HG03060 (cell line): ENCODE results near the gene KIZ.

ENCODE experiments used
- ATAC-seq: cut with Tn5 transposase; IDR thresholded peaks from one replicate; pipeline ENCODE4 v1.9.1; 2021; ENCODE audit warnings: low read depth, moderate number of reproducible peaks; ENCODE audit not compliant: unreplicated experiment

The KIZ gene

GRCh38 chr20:21173485-21173884 lies 47.6 kb downstream of the KIZ start:
- ATAC-seq, result no peak

DNA sequence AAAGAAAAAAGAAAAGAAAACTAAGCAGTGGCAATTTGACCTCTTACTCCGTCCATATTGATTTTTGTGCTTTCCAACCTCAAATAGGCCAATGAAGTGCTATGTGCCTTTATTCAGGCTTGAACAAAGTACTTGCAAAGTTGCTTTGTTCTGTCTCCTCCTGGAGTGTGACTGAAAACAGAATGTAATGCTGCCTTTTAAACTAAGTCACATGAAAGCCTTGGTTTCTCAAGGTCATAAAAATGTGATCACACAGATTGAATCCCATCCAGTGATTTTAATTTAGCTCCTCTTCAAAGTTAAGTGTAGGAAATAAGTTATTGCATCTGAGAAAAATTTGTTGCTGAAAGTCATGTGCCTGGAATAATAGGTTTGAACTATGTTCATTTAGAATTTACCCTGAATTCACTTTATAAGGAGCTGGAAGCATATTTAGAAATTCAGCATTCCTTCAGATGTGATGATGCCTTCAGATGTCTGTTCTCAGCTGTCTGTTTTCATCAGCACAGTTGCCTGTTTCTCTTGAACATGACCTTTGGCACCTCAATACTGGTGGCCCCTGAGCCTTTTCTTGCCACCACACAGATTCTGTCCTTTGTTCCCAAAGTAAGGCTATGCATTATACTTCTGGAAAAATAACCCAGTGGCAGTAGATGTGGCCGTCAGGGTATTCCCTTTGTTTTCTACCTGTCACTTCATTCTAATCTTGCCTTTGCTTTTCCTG lies 48.8 kb downstream of the KIZ start:
- no peak for ATAC-seq

- no peak for ATAC-seq
Measured at GRCh38 chr20:21175433-21175832, 49.6 kb downstream of the KIZ start.

DNA sequence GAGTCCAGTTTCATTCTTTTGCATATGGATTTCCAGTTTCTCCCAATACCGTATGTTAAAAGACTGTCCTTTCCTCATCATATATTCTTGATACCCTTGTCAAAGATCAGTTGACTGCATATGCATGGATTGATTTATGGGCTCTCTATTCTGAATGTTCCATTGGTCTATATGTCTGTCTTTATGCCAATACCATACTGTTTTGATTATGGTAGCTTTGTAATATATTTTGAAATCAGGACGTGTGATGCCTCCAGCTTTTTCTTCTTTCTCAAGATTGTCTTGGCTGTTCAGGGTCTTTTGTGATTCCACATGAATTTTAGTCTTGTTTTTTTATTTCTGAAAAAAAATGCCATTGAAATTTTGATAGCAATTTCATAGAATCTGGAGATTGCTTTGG lies 51.9 kb downstream of the KIZ start:
- ATAC-seq, result no peak

DNA sequence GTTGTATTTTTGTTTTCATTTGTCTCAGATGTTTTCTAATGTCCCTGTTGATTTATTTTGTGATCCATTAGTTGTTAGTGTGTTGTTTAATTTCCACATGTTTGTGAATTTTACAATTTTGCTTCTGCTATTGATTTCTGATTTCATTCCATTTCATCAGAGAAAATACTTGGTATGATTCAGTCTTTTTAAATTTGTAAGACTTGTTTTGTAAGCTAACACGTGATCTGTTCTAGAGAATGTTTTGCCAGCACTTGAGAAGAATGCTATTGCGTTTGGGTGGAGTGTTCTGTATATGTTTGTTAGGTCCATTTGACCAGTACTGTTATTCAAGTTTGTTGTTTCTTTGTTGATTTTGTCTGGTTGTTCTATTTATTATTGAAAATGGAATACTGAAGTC lies 53.9 kb downstream of the KIZ start:
- no peak for ATAC-seq

DNA sequence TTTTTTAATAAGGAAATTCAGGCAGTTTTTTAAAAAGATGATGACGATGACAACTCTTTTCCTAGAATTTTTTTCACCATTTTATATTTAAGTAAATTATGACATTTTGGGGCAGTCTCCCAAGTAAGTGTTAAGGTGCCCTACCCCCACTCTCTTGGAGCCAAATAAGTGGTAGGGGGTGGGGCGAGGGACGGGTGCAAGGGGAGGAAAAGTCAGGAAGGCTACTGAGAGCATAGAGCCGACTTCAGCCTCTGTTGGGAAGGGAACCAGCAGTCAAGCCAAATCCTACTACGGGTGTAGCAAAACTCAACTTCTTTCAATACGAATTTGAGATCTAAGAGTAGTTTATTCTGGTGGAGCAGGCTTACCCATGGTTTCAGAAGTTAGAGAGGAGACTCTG lies 54.4 kb downstream of the KIZ start:
- ATAC-seq, result no peak

- no peak for ATAC-seq
Measured at GRCh38 chr20:21181028-21181427, 55.1 kb downstream of the KIZ start.

DNA sequence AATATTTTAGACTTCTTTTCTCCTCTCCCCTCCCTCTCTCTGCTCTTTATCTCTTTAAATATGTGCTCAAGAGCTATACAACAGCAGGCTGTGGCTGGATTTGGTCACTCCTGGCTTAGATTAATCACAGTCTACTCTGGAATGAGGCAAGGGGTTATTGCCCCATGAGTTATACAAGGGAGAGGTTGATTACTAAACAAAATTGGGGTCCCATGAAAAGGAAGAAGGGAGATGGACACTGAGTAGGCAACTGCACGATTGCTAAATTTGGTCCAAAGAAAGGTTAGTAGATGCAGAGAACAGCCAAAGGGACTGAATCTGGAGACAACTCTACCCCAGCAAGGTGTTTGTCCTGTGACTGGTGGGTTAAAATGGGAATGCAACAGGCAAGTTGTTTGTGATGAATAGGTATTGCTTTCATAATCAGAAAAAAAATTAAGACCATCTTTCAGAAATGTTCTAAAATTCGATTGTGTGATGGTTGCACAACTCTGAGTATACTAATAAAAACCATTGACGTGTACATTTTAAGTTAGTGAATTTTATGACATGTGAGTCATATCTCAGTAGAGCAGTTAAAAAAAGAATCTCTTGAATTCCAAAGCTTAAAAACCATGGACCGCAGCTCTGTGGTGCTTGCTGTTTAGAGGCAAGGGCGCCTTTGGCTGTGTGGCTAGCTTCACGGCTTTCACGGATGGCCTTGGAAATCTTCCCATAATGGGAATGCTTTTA lies 57.1 kb downstream of the KIZ start:
- no peak for ATAC-seq

DNA sequence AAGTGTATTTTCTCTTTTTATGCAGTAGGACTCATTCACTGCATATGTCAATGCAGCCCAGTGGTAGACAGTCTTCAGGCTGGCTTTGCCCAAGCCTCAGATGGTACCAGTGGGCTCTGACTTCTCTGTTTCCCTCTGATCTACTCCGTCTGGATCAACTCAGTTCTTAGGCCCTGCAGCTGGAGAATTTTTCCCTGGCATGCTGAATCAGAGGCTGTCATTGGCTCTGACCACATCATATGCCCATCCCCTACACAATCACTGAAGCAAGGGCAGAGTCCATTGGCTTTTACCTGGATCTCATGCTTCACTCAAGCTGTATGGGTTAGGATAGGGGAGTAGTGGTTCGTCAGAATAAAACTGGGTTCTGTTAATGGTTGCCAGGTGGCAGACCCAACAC lies 57.8 kb downstream of the KIZ start:
- no peak for ATAC-seq

GRCh38 chr20:21184819-21185218 lies 58.9 kb downstream of the KIZ start:
- no peak for ATAC-seq

DNA sequence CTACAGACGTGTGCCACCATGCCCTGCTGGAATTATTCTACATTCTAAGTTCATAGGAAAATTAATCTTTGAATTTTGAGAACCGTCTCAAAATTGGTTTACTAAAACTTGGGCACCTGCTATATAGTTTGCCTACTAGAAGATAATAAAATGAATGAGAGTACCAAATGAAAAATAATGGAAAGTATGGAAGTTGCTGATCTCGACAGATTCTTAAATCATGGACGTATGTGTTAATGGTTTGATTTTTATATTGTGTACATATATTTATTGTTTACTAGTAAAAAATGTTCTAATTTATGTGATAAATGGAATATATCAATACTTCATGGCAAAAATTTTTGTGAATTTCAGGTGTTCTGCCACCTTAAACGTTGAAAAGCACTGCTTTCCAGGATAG lies 60.0 kb downstream of the KIZ start:
- no peak for ATAC-seq

DNA sequence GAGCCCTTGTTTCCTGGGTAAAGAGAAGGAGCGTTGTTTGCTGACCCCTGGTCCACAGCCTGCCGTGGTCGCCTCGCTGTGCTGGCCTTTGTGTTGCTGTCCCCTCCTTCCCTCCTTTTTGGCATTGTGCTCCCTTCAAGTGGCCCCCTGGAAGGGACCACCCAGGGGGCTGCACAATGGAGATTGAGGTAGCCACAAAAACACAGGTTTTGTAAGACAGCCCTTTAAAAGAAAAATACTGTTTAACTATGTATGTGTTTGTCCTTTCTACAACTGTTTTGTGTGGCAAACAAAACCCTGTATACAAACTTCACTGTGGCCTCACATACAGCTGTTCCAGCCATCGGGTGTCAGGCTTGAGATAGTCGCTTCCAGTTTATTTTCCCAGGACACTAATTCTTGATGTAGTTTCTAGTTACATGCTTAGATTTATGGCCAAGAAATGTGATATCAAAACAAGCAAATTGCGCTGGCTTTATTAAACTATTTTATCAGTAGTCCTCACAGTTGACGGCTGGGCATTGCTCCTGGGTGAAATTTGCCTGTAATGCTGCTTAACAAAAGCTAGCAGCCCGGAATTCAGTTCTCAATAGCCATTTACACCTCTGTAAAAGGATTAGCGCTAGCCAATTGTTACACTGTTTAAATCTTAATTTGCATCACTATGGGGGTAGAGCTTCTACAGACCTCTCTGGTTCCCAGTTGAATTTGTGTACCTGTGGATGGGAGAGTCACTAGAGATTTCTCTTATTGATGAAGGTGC lies 64.1 kb downstream of the KIZ start:
- no peak for ATAC-seq

DNA sequence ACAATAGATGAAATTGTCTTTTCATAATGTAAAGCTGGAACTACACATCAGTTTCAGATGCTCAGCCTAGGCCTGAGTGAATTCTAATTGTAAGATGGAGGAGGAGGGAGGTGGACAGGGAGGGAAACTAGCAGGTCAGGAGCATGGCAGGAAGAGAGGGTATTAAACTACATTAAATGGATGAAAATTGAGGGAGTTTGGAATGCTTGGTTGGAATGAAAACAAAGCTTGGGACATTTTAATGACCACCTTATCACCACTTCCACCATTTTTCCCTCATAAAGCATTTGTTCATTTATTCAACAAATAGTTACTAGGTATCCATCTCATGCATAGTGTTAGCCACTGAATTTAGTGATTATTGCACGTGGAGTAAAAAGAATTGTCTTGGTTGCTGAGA lies 65.0 kb downstream of the KIZ start:
- no peak for ATAC-seq

- no peak for ATAC-seq
Measured at GRCh38 chr20:21191839-21192238, 66.0 kb downstream of the KIZ start.

DNA sequence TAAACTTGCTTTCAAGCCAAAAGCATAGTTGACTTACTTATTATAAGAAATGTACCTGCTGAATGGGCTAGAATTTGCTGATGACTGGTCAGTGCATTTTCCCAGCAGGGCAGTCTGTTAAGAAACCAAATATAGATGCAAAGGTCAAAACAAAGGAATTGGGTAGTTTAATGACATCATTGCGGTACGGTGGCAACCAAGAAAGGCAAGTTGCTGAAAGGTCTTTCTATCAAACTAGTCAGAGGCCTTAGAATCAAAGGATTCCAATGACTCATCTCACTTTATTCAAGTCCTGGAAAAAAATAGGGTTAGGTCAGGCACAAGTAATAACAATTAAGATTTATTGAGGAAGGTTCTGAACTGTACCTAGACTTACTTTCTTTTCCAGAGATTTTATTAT lies 76.4 kb downstream of the KIZ start:
- no peak for ATAC-seq

- ATAC-seq, result no peak
Measured at GRCh38 chr20:21203088-21203656, 77.3 kb downstream of the KIZ start.

DNA sequence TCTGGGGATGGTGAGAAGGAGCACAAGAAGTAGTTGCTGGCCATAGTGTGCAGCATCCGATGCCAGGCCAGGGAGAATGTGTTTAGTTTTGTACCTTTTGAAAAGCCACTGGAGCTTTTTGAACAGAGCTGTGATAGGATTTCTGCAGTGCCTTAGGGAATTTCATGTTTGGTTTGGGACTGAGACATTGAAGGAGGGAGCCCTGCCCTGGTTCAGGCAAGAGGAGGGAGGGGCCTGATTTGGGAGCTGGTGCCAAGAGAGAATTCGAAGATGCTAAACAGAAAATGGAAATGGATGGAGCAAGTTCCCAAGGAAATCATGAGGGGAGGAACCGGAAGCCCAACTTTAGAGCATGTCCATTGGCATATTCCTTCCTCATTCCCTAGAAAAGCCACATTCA lies 80.7 kb downstream of the KIZ start:
- no peak for ATAC-seq

- ATAC-seq, result no peak
Measured at GRCh38 chr20:21208999-21209398, 83.1 kb downstream of the KIZ start.

DNA sequence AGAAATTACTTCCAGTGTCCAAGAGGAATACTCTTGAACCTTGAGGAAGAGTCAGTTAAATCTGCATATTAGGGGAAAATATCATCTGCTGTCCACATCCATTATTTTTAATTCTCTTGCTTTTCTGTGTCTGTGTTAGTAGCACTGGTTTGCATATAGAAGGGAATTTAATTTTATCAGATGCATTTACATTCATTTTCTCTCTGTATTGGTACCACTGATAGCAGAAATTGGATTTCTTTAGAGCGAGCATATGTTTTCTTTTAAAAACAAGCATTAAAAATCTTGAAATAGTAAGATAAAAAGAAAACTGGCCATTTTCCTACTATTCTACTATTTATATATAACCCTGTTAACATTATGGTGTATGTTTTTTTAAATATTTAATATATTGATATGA lies 83.8 kb downstream of the KIZ start:
- no peak for ATAC-seq

DNA sequence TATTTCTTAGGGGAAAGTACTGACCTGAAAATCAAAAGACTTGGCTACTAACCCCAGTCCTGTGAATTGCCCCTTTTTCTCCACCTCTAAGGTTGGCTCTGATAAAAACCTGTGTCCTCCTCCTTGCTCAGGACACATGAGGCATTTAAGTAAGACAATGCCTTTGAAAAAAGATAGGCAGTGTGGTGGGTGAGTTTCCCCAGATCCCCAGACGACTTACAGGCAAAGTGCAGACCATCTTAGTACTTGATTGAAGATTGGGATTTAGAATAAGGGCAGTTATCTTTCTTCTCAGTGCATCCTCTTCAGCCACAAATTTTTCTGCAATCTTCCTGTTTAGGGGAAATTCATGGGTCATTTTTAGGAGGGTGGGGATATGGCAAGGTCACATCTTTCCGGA lies 87.8 kb downstream of the KIZ start:
- ATAC-seq, result no peak

DNA sequence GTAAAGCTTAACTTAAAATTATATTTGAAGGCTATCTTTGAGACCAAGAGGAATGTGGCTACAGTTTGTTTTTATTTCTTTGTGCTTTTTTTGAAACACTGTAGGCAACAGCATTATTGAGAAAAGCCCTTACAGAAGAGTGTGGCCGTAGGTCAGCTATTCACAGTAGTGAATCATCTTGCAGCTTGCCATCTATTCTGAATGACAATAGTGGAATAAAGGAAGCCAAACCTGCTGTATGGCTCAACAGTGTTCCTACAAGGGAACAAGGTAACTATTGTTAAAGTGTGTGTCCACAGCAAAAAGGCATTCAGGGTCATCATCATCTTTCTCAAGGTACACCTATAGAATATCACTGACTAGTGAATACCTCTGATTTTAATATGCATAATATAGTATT lies 88.5 kb downstream of the KIZ start:
- ATAC-seq, result no peak
